ENCODE measurements around the gene ZNF541.
"Not testable (repeated sequence)": the region's sequence is repeated elsewhere in the genome, so short reads cannot be mapped to it uniquely, and the experiment has no call there.

Gene ZNF541

DNA sequence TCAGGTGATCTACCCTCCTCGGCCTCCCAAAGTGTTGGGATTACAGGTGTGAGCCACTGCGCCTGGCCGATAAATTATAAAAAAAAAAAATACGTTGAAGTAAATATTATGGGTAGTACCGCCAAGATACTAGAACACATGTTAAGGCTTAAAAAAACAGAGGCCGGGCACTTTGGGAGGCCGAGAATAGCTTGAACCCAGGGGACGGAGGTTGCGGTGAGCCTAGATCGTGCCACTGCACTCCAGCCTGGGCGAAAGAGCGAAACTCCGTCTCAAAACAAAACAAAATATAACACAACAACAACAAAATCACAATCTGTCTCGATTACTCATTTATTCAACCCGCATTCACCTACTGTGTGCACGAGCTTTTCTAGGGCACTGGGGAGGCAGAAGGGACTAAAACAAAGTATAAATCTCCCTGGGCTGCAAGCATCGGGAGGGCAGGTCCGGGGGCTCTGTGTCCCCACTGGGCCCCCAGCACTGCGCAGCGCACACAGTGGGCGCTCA is 34.7 kb upstream of the ZNF541 start:
- H3K36me3 ChIP-seq (ENCODE audit: insufficient read depth, low read length) = no peaks in the 10 kb centered on the region
- peak overlapping the region; percentile 99 for H3K9ac ChIP-seq (ENCODE audit: low read depth, low read length)
- H3K4me1 ChIP-seq (ENCODE audit: insufficient read depth, low read length) = peaks cover 12% of the 10 kb centered on the region
- no peaks in the 10 kb centered on the region for H3K9me3 ChIP-seq (ENCODE audit: control insufficient read depth, insufficient read depth, low read length)

GRCh38 chr19:47603706-47604565 is 31.0 kb upstream of the ZNF541 start:
- H3K9me3 ChIP-seq (ENCODE audit: control insufficient read depth, insufficient read depth, low read length) = no peaks in the 10 kb centered on the region
- H3K4me1 ChIP-seq (ENCODE audit: insufficient read depth, low read length) = no peaks in the 10 kb centered on the region
- H3K36me3 ChIP-seq (ENCODE audit: insufficient read depth, low read length) = no peaks in the 10 kb centered on the region
- H3K9ac ChIP-seq (ENCODE audit: low read depth, low read length) = no peak overlapping the region

GRCh38 chr19:47601180-47601904 is 28.4 kb upstream of the ZNF541 start:
- Histone ChIP-seq H3K4me1 (ENCODE audit: insufficient read depth, low read length) (no peaks in the 10 kb centered on the region), H3K9me3 (ENCODE audit: control insufficient read depth, insufficient read depth, low read length) (no peaks in the 10 kb centered on the region), H3K36me3 (ENCODE audit: insufficient read depth, low read length) (no peaks in the 10 kb centered on the region), H3K9ac (ENCODE audit: low read depth, low read length) (peak overlapping the region; percentile 97; the same call in 1 of the 2 replicates)

DNA sequence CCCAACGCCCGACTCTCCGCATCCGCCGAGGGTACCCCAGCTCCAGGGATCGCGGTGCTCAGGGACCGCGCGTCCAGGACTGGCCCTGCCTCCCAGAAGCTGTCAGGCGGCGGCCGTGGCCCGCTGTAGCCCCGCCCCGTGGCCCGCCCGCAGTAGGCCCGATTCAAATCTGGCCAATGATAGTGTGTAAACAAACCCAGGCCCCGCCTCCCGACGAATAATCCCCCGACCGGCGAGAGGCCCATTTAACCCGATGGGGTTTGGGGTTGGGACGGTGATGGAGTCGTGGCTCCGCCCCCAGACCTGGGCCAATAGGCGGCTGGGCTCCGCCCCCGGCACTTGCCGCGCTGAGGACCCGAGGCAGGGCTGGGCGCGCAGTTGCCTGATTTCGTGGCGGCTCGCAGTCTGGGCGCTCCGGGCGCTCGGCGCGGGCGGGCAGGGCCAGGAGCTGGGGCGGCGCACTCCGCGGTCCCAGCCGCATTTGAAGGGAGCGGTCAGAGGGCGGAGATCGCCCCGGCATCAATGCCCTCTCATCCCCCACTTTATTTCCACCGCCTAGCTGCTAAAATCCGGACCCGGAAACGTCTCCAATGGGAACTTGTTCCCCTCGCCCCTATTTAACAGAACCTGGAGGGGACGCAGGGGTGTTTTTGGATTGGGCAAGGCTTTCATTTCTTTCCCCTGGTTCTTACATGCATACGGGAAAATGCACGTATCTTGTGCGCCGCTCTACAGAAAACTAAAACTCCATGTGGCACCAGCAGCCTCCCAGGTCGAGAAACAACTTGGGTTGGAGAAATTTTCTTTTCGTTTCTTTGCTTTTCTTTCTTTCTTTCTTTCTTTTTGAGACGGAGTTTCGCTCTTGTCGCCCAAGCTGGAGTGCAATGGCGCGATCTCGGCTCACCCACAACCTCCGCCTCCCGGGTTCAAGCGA is 27.6 kb upstream of the ZNF541 start:
- H3K36me3 ChIP-seq (ENCODE audit: insufficient read depth, low read length) = no peaks in the 10 kb centered on the region
- H3K4me1 ChIP-seq (ENCODE audit: insufficient read depth, low read length) = no peaks in the 10 kb centered on the region
- peak overlapping the region; percentile 97 for H3K9ac ChIP-seq (ENCODE audit: low read depth, low read length)
- no peaks in the 10 kb centered on the region for H3K9me3 ChIP-seq (ENCODE audit: control insufficient read depth, insufficient read depth, low read length)

DNA sequence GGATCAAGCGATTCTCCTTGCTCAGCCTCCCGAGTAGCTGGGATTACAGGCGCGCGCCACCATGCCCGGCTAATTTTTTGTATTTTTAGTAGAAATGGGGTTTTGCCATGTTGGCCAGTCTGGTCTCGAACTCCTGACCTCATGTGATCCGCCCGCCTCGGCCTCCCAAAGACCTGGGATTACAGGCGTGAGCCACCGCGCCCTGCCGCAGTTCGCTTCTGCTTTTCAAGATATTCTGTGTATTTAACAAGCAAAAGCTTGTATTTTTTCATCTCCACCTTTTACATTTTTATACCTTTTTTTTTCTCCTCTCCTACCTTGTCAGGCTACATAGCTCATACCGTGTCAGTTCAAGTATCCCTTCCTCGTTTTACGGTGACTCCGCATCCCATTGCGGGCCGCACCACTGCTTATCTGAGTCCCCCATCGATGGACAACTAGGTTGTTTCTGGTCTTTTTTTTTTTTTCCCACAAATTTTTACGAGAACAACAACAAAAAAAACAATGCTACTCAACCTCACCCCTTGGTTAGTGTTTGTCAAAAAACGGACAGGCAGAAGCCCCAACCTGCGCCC is 26.8 kb upstream of the ZNF541 start:
- not testable (repeated sequence) for H3K36me3 ChIP-seq (ENCODE audit: insufficient read depth, low read length); H3K9me3 ChIP-seq (ENCODE audit: control insufficient read depth, insufficient read depth, low read length); H3K4me1 ChIP-seq (ENCODE audit: insufficient read depth, low read length)
- H3K9ac ChIP-seq (ENCODE audit: low read depth, low read length) = peak overlapping the region; percentile 62; the same call in 1 of the 2 replicates

GRCh38 chr19:47598407-47599349 is 25.7 kb upstream of the ZNF541 start:
- Histone ChIP-seq H3K9me3 (ENCODE audit: control insufficient read depth, insufficient read depth, low read length) (no peaks in the 10 kb centered on the region), H3K36me3 (ENCODE audit: insufficient read depth, low read length) (no peaks in the 10 kb centered on the region), H3K4me1 (ENCODE audit: insufficient read depth, low read length) (no peaks in the 10 kb centered on the region), H3K9ac (ENCODE audit: low read depth, low read length) (peak overlapping the region; percentile 62)

- Histone ChIP-seq H3K9ac (ENCODE audit: low read depth, low read length) (no peak overlapping the region), H3K4me1 (ENCODE audit: insufficient read depth, low read length) (no peaks in the 10 kb centered on the region), H3K36me3 (ENCODE audit: insufficient read depth, low read length) (no peaks in the 10 kb centered on the region), H3K9me3 (ENCODE audit: control insufficient read depth, insufficient read depth, low read length) (no peaks in the 10 kb centered on the region)
Measured at GRCh38 chr19:47595944-47596343, 23.0 kb upstream of the ZNF541 start.

DNA sequence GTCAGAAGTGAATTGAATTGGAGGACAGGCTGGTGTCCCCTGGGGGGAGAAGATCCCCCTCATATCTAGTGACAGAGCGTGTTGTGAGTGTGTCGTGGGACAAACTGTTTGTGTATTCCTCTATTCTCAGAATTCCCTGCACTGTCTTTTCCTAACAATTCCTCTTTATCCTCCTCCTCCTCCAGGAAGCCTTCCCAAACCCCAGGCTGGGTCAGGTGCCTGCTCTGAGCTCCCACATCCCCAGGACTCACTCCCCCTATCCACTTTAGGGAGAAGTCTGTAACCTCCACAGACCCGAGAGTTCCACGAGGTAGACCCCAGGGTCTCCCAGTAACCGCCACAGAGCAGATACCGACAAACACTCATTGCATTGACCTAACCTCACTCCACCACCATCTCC is 20.9 kb upstream of the ZNF541 start:
- Histone ChIP-seq H3K4me1 (ENCODE audit: insufficient read depth, low read length) (no peaks in the 10 kb centered on the region), H3K9me3 (ENCODE audit: control insufficient read depth, insufficient read depth, low read length) (no peaks in the 10 kb centered on the region)

GRCh38 chr19:47589824-47590223 is 16.9 kb upstream of the ZNF541 start:
- Histone ChIP-seq H3K9ac (ENCODE audit: low read depth, low read length) (no peak overlapping the region), H3K36me3 (ENCODE audit: insufficient read depth, low read length) (no peaks in the 10 kb centered on the region), H3K4me1 (ENCODE audit: insufficient read depth, low read length) (no peaks in the 10 kb centered on the region), H3K9me3 (ENCODE audit: control insufficient read depth, insufficient read depth, low read length) (peaks cover 3% of the 10 kb centered on the region)

More for the DNA sequence above, 20.9 kb upstream of the ZNF541 start:
- no peaks in the 10 kb centered on the region for H3K36me3 ChIP-seq (ENCODE audit: insufficient read depth, low read length)
- no peak overlapping the region for H3K9ac ChIP-seq (ENCODE audit: low read depth, low read length)

DNA sequence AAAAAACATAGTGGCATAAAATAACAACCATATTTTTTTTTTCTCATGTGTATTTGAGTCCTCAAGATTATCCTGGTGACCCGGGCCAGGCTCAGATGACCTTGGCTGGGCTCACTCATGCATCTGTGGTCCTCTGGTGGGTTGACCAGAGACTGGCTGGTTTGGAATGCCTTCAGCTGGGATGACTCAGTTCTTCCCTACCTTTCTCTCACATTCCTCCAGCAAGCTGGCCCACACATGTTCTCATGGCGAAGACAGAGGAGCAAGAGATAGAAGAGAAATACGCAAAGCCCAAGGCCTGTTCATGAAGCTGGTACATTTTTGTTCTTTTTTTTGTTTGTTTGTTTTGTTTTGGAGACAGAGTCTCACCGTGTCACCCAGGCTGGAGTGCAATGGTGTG is 14.3 kb upstream of the ZNF541 start:
- no peaks in the 10 kb centered on the region for H3K4me1 ChIP-seq (ENCODE audit: insufficient read depth, low read length)
- peaks cover 3% of the 10 kb centered on the region for H3K9me3 ChIP-seq (ENCODE audit: control insufficient read depth, insufficient read depth, low read length)
- no peaks in the 10 kb centered on the region for H3K36me3 ChIP-seq (ENCODE audit: insufficient read depth, low read length)
- H3K9ac ChIP-seq (ENCODE audit: low read depth, low read length) = no peak overlapping the region

DNA sequence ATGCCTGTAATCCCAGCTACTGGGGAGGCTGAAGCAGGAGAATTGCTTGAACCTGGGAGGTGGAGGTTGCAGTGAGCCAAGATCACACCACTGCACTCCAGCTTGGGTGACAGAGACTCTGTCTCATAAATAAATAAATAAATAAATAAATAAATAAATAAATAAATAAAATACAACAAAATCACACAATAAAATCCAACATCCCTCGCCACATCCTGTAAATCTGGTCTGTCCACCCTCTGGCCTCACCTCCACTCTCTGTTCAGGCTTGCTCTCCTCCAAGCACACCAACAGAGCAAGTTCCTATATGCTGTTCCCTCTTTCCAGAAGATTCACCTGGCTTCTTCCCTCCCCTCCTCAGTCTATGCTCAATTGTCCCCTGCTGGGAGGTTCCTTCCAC is 10.2 kb upstream of the ZNF541 start:
- H3K36me3 ChIP-seq (ENCODE audit: insufficient read depth, low read length); H3K4me1 ChIP-seq (ENCODE audit: insufficient read depth, low read length); H3K9ac ChIP-seq (ENCODE audit: low read depth, low read length); H3K9me3 ChIP-seq (ENCODE audit: control insufficient read depth, insufficient read depth, low read length): not testable (repeated sequence)

DNA sequence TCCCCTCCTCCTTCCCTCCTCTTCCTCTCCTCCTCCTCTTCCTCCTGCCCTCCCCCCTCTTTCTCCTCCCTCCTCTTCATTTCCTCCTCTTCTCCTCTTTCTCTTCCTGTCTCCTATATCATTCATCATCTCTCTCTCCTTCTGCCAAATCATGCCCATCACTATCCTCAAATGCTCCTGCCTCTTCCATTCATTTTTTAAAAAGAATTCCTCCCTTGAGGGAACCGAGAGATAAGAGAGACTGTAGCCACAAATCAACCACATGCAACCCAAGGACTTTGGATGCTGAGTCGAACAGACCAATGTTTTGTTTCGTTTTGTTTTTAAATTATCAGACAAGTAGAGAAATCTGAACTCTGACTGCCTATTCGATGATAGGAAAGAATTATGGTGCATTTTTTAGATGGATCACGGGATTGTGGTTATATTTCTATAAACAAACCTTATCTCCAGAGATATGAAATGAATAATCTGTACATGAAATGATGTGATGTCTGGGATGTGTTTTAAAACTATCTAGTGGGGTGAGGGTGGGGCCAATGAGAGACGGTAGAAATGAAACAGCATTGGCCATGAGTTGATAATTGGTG is 9.5 kb upstream of the ZNF541 start:
- H3K9ac ChIP-seq (ENCODE audit: low read depth, low read length) = no peak overlapping the region
- no peaks in the 10 kb centered on the region for H3K36me3 ChIP-seq (ENCODE audit: insufficient read depth, low read length)
- H3K4me1 ChIP-seq (ENCODE audit: insufficient read depth, low read length) = no peaks in the 10 kb centered on the region
- peaks cover 2% of the 10 kb centered on the region for H3K9me3 ChIP-seq (ENCODE audit: control insufficient read depth, insufficient read depth, low read length)

Measured in ES-I3 (cell line).